HG02678 (cell line): ENCODE measurements around the gene LENG9.
A peak's percentile ranks its signal among the peaks of the same experiment; 100 is the strongest.
"Not testable (repeated sequence)": the region's sequence is repeated elsewhere in the genome, so short reads cannot be mapped to it uniquely, and the experiment has no call there.

Source experiments
- ATAC-seq: cut with Tn5 transposase; IDR thresholded peaks from one replicate; pipeline ENCODE4 v1.9.1; 2021; ENCODE audit warnings: mild to moderate bottlenecking, moderate library complexity; ENCODE audit not compliant: unreplicated experiment

The LENG9 gene

GRCh38 chr19:54463531-54464043 lies at the start of gene LENG9:
Gene LENG9 (minus strand): TSS chr19:54463778. CDS start chr19:54463526, 252 bp downstream.
- ATAC-seq, result peak; percentile 53

- not testable (repeated sequence) for ATAC-seq
These were observed 45.8 kb upstream of the LENG9 start for GRCh38 chr19:54509200-54509940.

GRCh38 chr19:54508487-54508886 lies 44.9 kb upstream of the LENG9 start:
- not testable (repeated sequence) for ATAC-seq

- no peak for ATAC-seq
These were observed 44.2 kb upstream of the LENG9 start for GRCh38 chr19:54507824-54508223.

- ATAC-seq, result not testable (repeated sequence)
These were observed 43.6 kb upstream of the LENG9 start for GRCh38 chr19:54507038-54507717.

- no peak for ATAC-seq
These were observed 42.5 kb upstream of the LENG9 start for GRCh38 chr19:54506079-54506478.

- ATAC-seq, result not testable (repeated sequence)
These were observed 42.0 kb upstream of the LENG9 start for GRCh38 chr19:54505542-54505941.

- ATAC-seq, result no peak
These were observed 39.0 kb upstream of the LENG9 start, which contains the start of gene LAIR2 for GRCh38 chr19:54502518-54503048. Gene LAIR2 (plus strand): TSS chr19:54502831. CDS start chr19:54502919, 88 bp downstream.

- not testable (repeated sequence) for ATAC-seq
These were observed 34.8 kb upstream of the LENG9 start for GRCh38 chr19:54498451-54498772.

- not testable (repeated sequence) for ATAC-seq
These were observed 34.3 kb upstream of the LENG9 start for GRCh38 chr19:54497747-54498450.

GRCh38 chr19:54495284-54495683 lies 31.7 kb upstream of the LENG9 start:
- not testable (repeated sequence) for ATAC-seq

- ATAC-seq, result no peak
These were observed 30.5 kb upstream of the LENG9 start for GRCh38 chr19:54493967-54494585.

GRCh38 chr19:54493056-54493455 lies 29.5 kb upstream of the LENG9 start:
- ATAC-seq, result not testable (repeated sequence)

GRCh38 chr19:54492568-54492967 lies 29.0 kb upstream of the LENG9 start:
- ATAC-seq, result no peak

GRCh38 chr19:54489766-54490165 lies 26.2 kb upstream of the LENG9 start:
- ATAC-seq, result no peak

GRCh38 chr19:54489341-54489740 lies 25.8 kb upstream of the LENG9 start:
- no peak for ATAC-seq

GRCh38 chr19:54485851-54486250 lies 22.3 kb upstream of the LENG9 start:
- ATAC-seq, result no peak

GRCh38 chr19:54484451-54484850 lies 20.9 kb upstream of the LENG9 start:
- ATAC-seq, result no peak

GRCh38 chr19:54482889-54483288 lies 19.3 kb upstream of the LENG9 start:
- ATAC-seq, result no peak

GRCh38 chr19:54481326-54481930 lies 17.9 kb upstream of the LENG9 start:
- no peak for ATAC-seq
